Osteocyte (in vitro differentiated cells): Measurements from ENCODE around the gene HSPBP1. TPM values are rescaled to one million over a fixed set of nuclear protein-coding genes. Genes with fewer than 3 reads are reported as not detected.

Experiments used
- DNase-seq: peaks from one replicate; pipeline ENCODE4 v3.0.0; 2021; ENCODE audit warnings: mixed read lengths; ENCODE audit not compliant: unreplicated experiment; ENCODE audit errors: extremely low spot score
- H3K27ac Mint-ChIP-seq: one replicate; pipeline ENCODE4 v1.8.0; 2021; ENCODE audit warnings: mild to moderate bottlenecking, mixed read lengths; ENCODE audit not compliant: unreplicated experiment
- H3K27me3 Mint-ChIP-seq: one replicate; pipeline ENCODE4 v1.8.0; 2021; ENCODE audit warnings: mixed read lengths; ENCODE audit not compliant: unreplicated experiment
- H3K36me3 Mint-ChIP-seq: one replicate; pipeline ENCODE4 v1.8.0; 2021; ENCODE audit warnings: mixed read lengths; ENCODE audit not compliant: unreplicated experiment
- H3K4me1 Mint-ChIP-seq: one replicate; pipeline ENCODE4 v1.8.0; 2021; ENCODE audit warnings: mixed read lengths; ENCODE audit not compliant: unreplicated experiment
- H3K4me3 Mint-ChIP-seq: one replicate; pipeline ENCODE4 v1.8.0; 2021; ENCODE audit warnings: mild to moderate bottlenecking, moderate library complexity, mixed read lengths; ENCODE audit not compliant: unreplicated experiment
- H3K9me3 Mint-ChIP-seq: one replicate; pipeline ENCODE4 v1.8.0; 2021; ENCODE audit warnings: mixed read lengths; ENCODE audit not compliant: unreplicated experiment
- total RNA-seq: library from RNA; stranded (reverse); gene quantifications from 2 replicates; pipeline ENCODE4 v1.2.1, GENCODE V29; 2021
- TF ChIP-seq, protein P1 (sequence below): fragments of 200-600 bp; sonication (generic); IDR thresholded peaks from 2 replicates; pipeline ENCODE4 v1.5.0; 2021; ENCODE audit warnings: antibody characterized with exemption, mild to moderate bottlenecking, moderate library complexity

The HSPBP1 gene
- total RNA-seq, 1 donor from 2014 or later, result 29.8 TPM

DNA sequence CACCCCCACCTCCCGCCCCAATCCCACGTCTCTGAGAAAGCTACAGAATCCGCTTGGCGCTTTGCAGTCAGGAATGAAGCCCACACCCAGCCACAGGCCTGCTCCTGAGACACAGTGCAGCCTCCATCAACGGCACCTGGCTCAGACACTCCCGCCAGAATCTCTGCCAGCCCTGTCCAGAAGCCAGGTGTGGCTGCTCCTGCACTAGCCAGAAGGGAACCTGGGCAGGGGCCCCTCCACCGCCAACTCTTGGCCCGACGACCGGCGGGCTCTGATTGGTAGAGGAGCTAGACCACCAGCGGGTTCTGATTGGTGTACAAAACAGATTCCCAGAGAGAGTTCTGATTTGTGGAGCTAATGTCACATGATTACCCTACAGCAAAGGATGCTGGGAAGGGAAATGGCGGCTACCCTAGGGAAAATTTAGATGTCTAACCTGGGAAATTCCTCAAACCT lies 18.2 kb downstream of the HSPBP1 start:
- TF ChIP-seq, protein P1, sequence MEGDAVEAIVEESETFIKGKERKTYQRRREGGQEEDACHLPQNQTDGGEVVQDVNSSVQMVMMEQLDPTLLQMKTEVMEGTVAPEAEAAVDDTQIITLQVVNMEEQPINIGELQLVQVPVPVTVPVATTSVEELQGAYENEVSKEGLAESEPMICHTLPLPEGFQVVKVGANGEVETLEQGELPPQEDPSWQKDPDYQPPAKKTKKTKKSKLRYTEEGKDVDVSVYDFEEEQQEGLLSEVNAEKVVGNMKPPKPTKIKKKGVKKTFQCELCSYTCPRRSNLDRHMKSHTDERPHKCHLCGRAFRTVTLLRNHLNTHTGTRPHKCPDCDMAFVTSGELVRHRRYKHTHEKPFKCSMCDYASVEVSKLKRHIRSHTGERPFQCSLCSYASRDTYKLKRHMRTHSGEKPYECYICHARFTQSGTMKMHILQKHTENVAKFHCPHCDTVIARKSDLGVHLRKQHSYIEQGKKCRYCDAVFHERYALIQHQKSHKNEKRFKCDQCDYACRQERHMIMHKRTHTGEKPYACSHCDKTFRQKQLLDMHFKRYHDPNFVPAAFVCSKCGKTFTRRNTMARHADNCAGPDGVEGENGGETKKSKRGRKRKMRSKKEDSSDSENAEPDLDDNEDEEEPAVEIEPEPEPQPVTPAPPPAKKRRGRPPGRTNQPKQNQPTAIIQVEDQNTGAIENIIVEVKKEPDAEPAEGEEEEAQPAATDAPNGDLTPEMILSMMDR, result no peak
- DNase-seq, result no peak
- Mint-ChIP-seq H3K27me3 (no peaks in the 10 kb centered on the region), H3K4me1 (peaks cover 24% of the 10 kb centered on the region), H3K36me3 (peaks cover 6% of the 10 kb centered on the region), H3K9me3 (peaks cover 4% of the 10 kb centered on the region), H3K4me3 (no peak overlapping the region), H3K27ac (no peak overlapping the region)

GRCh38 chr19:55259540-55260210 lies 20.2 kb downstream of the HSPBP1 start:
- Mint-ChIP-seq H3K4me1 (peaks cover 43% of the 10 kb centered on the region), H3K27ac (peak overlapping the region; percentile 98), H3K9me3 (no peaks in the 10 kb centered on the region), H3K36me3 (peaks cover 2% of the 10 kb centered on the region), H3K4me3 (peak overlapping the region; percentile 81), H3K27me3 (no peaks in the 10 kb centered on the region)
- no peak for DNase-seq
- TF ChIP-seq, protein P1, result no peak

- Mint-ChIP-seq H3K36me3 (peaks cover 2% of the 10 kb centered on the region), H3K27me3 (no peaks in the 10 kb centered on the region), H3K9me3 (no peaks in the 10 kb centered on the region), H3K4me3 (peak within 1 kb of the TSS; percentile 95), H3K4me1 (peaks cover 45% of the 10 kb centered on the region), H3K27ac (peak within 1 kb of the TSS; percentile 98)
- TF ChIP-seq, protein P1, result no peak
- DNase-seq, result peak; percentile 100
Observed at GRCh38 chr19:55258828-55259539, 20.9 kb downstream of the HSPBP1 start, which contains the start of gene PPP6R1. Gene PPP6R1, minus strand, starts transcription at chr19:55259017. Its CDS starts 11,914 bp downstream, at chr19:55247103.

DNA sequence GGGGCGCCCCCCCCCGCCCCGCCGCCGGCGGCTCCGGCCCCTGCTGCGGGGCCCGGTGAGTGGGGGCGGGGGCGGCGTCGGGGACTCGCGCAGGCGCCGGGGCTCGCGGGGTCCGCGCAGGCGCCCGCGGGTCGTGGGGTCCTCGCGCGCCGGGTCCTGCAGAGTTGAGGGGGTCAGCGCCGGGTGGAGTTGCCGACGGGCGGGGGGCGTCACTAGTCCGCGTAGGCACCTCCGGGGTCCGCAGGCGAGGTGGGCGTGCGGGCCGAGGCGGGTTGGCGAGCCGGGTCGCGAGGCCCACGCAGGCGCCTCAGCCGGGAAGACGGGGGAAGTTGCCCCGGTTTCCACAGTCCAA lies 21.5 kb downstream of the HSPBP1 start:
- H3K9me3 Mint-ChIP-seq, result no peaks in the 10 kb centered on the region
- peaks cover 2% of the 10 kb centered on the region for H3K36me3 Mint-ChIP-seq
- H3K4me3 Mint-ChIP-seq, result peak overlapping the region; percentile 81
- TF ChIP-seq, protein P1, result no peak
- no peaks in the 10 kb centered on the region for H3K27me3 Mint-ChIP-seq
- peaks cover 47% of the 10 kb centered on the region for H3K4me1 Mint-ChIP-seq
- DNase-seq, result no peak
- H3K27ac Mint-ChIP-seq, result peak overlapping the region; percentile 98
